ENCODE measurements around the gene KCNG2. TPM values are rescaled to one million over a fixed set of nuclear protein-coding genes. Genes with fewer than 3 reads are reported as not detected.
A peak's percentile ranks its signal among the peaks of the same experiment; 100 is the strongest.

Gene KCNG2
- total RNA-seq, 1 donor from 2014 or later = not detected

DNA sequence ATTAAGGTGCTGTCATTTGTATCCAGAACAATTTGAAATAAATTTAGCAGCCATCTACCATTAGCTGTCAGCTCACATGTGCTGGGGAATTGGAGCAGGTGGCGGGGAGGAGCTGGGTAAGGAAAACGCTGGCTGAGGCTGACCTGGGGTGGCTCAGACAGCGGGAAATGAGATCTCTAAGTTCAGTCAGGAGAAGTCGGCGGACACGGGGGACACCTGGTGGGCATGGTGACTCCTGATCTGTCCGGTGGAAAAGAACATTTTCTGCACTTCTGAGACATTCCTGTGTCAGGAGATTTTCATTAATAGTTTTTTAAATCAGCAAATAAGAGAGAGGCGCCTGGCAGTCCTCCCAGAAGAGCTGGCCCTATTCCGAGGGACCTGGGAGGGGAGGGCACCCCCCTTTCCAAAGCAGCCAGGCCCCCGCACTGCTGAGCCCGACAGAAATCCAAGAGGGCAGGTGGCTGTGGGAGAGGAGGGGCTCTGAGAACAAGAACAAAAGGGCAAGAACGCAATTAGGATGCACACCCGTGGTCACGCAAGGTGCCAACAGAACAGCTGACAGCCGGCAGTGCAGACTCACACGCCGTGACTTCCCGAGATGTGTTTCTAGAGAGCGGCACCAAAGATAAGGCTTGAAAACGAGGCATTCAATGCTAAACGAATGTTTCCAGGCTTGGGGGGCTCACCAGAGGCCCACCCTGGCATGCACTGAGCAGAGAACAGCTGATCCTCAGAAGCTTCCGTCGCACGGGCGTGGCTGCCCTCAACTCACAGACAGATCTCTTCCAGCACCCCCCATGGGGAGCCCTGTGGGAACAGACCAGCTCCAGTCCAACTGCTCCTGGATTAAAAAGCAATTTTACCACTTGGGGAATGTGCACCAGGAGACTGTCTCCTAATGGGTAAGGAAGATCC is 127.3 kb downstream of the KCNG2 start:
- H2AFZ ChIP-seq (replicated peaks) = no peak overlapping the region
- Mint-ChIP-seq H3K27me3 (ENCODE audit: insufficient read depth, low read depth) (peaks cover 10% of the 10 kb centered on the region), H3K36me3 (peaks cover 56% of the 10 kb centered on the region), H3K4me1 (peaks cover 7% of the 10 kb centered on the region), H3K9me3 (peaks cover 43% of the 10 kb centered on the region), H3K4me3 (no peak overlapping the region), H3K27ac (no peak overlapping the region)
- no peaks in the 10 kb centered on the region for H3K36me3 ChIP-seq
- peaks cover 17% of the 10 kb centered on the region for H3K4me1 ChIP-seq
- H3K4me2 ChIP-seq = no peak overlapping the region
- TF ChIP-seq, protein P1, sequence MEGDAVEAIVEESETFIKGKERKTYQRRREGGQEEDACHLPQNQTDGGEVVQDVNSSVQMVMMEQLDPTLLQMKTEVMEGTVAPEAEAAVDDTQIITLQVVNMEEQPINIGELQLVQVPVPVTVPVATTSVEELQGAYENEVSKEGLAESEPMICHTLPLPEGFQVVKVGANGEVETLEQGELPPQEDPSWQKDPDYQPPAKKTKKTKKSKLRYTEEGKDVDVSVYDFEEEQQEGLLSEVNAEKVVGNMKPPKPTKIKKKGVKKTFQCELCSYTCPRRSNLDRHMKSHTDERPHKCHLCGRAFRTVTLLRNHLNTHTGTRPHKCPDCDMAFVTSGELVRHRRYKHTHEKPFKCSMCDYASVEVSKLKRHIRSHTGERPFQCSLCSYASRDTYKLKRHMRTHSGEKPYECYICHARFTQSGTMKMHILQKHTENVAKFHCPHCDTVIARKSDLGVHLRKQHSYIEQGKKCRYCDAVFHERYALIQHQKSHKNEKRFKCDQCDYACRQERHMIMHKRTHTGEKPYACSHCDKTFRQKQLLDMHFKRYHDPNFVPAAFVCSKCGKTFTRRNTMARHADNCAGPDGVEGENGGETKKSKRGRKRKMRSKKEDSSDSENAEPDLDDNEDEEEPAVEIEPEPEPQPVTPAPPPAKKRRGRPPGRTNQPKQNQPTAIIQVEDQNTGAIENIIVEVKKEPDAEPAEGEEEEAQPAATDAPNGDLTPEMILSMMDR (IDR thresholded peaks at IDR 0.05) = no peak
- TF ChIP-seq EZH2 (IDR thresholded peaks at IDR 0.05) (no peak), EZH2phosphoT487 (IDR thresholded peaks at IDR 0.05) (no peak)
- peaks cover 16% of the 10 kb centered on the region for H3F3A ChIP-seq (ENCODE audit: low read depth)
- H3K27ac ChIP-seq = no peak overlapping the region
- no peaks in the 10 kb centered on the region for H3K79me2 ChIP-seq (ENCODE audit: low read depth)
- no peaks in the 10 kb centered on the region for H3K27me3 ChIP-seq
- peaks cover 9% of the 10 kb centered on the region for H3K9me3 ChIP-seq (ENCODE audit: low read depth)
- H3K4me3 ChIP-seq = no peak overlapping the region
- H4K20me1 ChIP-seq (ENCODE audit: low read depth) = peaks cover 27% of the 10 kb centered on the region
- H3K9ac ChIP-seq = no peak overlapping the region
- no peak for DNase-seq (ENCODE audit: low spot score)

- TF ChIP-seq, protein P1 (IDR thresholded peaks at IDR 0.05) = no peak
- TF ChIP-seq EZH2 (IDR thresholded peaks at IDR 0.05) = no peak
- no peak for TF ChIP-seq EZH2phosphoT487 (IDR thresholded peaks at IDR 0.05)
- H3K36me3 ChIP-seq = no peaks in the 10 kb centered on the region
- Mint-ChIP-seq H3K27ac (no peak overlapping the region), H3K9me3 (peaks cover 52% of the 10 kb centered on the region), H3K27me3 (ENCODE audit: insufficient read depth, low read depth) (peaks cover 10% of the 10 kb centered on the region), H3K36me3 (peaks cover 60% of the 10 kb centered on the region), H3K4me1 (peaks cover 7% of the 10 kb centered on the region), H3K4me3 (no peak overlapping the region)
- H3K79me2 ChIP-seq (ENCODE audit: low read depth) = no peaks in the 10 kb centered on the region
- DNase-seq (ENCODE audit: low spot score) = no peak
- peaks cover 15% of the 10 kb centered on the region for H3K9me3 ChIP-seq (ENCODE audit: low read depth)
- H3K27ac ChIP-seq = no peak overlapping the region
- H3F3A ChIP-seq (ENCODE audit: low read depth) = peaks cover 16% of the 10 kb centered on the region
- H2AFZ ChIP-seq (replicated peaks) = no peak overlapping the region
- H3K9ac ChIP-seq = no peak overlapping the region
- peaks cover 17% of the 10 kb centered on the region for H3K4me1 ChIP-seq
- peaks cover 27% of the 10 kb centered on the region for H4K20me1 ChIP-seq (ENCODE audit: low read depth)
- H3K4me2 ChIP-seq = no peak overlapping the region
- no peaks in the 10 kb centered on the region for H3K27me3 ChIP-seq
- H3K4me3 ChIP-seq = no peak overlapping the region
These were observed 128.6 kb downstream of the KCNG2 start for GRCh38 chr18:79926306-79926705.

DNA sequence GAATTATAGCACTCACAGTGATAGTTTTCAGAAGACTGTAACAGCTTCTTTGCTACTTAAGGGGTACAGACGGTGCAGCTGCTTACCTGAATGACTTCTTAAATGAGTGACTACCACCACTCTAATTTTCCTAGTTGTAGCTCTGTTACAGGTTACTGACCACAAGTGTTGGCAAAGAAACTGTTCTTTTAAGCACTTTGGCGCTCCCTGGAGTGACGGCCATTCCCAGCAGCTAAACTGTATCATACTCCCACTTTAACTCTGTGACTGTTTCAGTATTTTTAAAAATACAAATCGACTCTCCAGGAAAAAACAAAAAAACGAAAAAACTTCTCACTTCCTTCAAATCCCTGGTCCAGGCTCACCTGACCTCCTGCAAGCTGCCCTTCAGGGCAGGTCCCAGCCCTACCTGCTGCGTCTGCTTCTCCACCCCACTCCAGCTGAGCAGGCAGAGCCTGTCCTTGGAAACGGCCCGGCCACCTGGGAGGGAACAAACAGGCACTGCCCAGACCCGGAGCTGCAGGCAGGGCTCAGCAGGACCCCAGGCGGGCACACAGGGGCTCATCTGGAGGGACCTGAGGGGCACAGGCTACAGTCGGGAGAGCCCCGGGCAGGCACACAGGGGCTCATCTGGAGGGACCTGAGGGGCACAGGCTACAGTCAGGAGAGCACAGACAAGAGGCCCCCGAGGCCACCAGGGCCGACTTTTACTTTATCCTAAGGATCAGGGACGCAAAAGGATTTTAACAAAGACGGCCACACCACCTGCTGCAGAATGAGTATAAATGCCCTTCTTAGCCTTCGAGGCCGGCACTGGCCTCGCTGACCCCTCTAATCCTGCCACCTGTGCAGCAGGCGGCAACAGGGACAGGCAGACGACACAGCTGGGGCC is 129.2 kb downstream of the KCNG2 start:
- H3K27me3 Mint-ChIP-seq (ENCODE audit: insufficient read depth, low read depth) = peaks cover 7% of the 10 kb centered on the region
- H3K36me3 ChIP-seq = no peaks in the 10 kb centered on the region
- H3K27ac Mint-ChIP-seq = no peak overlapping the region
- peaks cover 17% of the 10 kb centered on the region for H3K4me1 ChIP-seq
- peaks cover 7% of the 10 kb centered on the region for H3K4me1 Mint-ChIP-seq
- peaks cover 16% of the 10 kb centered on the region for H3F3A ChIP-seq (ENCODE audit: low read depth)
- H3K27ac ChIP-seq = no peak overlapping the region
- H3K79me2 ChIP-seq (ENCODE audit: low read depth) = no peaks in the 10 kb centered on the region
- H2AFZ ChIP-seq (replicated peaks) = no peak overlapping the region
- peaks cover 51% of the 10 kb centered on the region for H3K9me3 Mint-ChIP-seq
- no peaks in the 10 kb centered on the region for H3K27me3 ChIP-seq
- peak; percentile 79 for DNase-seq (ENCODE audit: low spot score)
- peaks cover 59% of the 10 kb centered on the region for H3K36me3 Mint-ChIP-seq
- H3K4me3 ChIP-seq = no peak overlapping the region
- peaks cover 27% of the 10 kb centered on the region for H4K20me1 ChIP-seq (ENCODE audit: low read depth)
- no peak overlapping the region for H3K4me3 Mint-ChIP-seq
- TF ChIP-seq, protein P1 (IDR thresholded peaks at IDR 0.05) = no peak
- TF ChIP-seq EZH2phosphoT487 (IDR thresholded peaks at IDR 0.05) (no peak), EZH2 (IDR thresholded peaks at IDR 0.05) (no peak)
- no peak overlapping the region for H3K9ac ChIP-seq
- peaks cover 15% of the 10 kb centered on the region for H3K9me3 ChIP-seq (ENCODE audit: low read depth)
- H3K4me2 ChIP-seq = peak overlapping the region; percentile 71

Data from neural progenitor cell (in vitro differentiated cells).